Eye (tissue), 1 donor: ENCODE measurements around the gene PHKB.
"Not testable (repeated sequence)": the region's sequence is repeated elsewhere in the genome, so short reads cannot be mapped to it uniquely, and the experiment has no call there.

Experiments
- DNase-seq: peaks from one replicate; pipeline ENCODE4 v3.0.0-alpha.2; 2015

PHKB gene

GRCh38 chr16:47460711-47461597, at the start of gene PHKB, which contains the start of gene ITFG1:
Gene PHKB, plus strand, starts transcription at chr16:47461331. Its CDS starts 20 bp downstream, at chr16:47461351.
Gene ITFG1, minus strand, starts transcription at chr16:47461063. Its CDS starts 18 bp downstream, at chr16:47461045.
- DNase-seq, result peak; percentile 96

DNA sequence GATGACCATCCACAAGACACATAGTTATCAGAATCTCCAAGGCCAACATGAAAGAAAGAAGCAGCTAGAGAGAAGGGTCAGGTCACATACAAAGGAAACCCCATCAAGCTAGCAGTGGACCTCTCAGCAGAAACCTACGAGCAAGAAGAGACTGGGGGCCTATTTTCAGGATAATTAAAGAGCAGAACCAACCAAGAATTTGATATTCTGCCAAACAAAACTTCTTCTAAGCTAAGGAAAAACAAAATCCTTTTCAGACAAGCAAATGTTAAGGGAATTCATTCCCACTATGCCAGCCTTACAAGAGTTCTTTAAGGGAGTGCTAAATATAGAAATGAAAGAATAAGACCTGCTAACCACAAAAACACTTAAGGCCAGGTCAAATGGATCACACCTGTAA, 48.1 kb upstream of the PHKB start:
- DNase-seq, result no peak

- DNase-seq, result no peak
Observed at GRCh38 chr16:47416869-47417268, 44.3 kb upstream of the PHKB start.

GRCh38 chr16:47424846-47425245, 36.3 kb upstream of the PHKB start:
- no peak for DNase-seq

- DNase-seq, result no peak
Observed at GRCh38 chr16:47426806-47427205, 34.3 kb upstream of the PHKB start.

GRCh38 chr16:47431960-47432359, 29.2 kb upstream of the PHKB start:
- no peak for DNase-seq

DNA sequence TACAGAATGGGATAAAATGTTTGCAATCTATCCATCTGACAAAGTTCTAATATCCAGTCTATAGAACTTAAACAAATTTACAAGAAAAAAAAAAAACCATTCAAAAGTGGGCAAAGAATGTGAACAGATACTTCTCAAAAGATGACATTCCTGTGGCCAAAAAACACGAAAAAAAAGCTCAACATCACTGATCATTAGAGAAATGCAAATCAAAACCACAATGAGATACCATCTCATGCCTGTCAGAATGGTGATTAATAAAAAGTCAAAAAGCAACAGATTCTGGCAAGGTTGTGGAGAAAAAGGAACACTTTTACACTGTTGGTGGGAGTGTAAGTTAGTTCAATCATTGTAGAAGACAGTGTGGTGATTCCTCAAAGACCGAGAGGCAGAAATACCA, 26.9 kb upstream of the PHKB start:
- not testable (repeated sequence) for DNase-seq

DNA sequence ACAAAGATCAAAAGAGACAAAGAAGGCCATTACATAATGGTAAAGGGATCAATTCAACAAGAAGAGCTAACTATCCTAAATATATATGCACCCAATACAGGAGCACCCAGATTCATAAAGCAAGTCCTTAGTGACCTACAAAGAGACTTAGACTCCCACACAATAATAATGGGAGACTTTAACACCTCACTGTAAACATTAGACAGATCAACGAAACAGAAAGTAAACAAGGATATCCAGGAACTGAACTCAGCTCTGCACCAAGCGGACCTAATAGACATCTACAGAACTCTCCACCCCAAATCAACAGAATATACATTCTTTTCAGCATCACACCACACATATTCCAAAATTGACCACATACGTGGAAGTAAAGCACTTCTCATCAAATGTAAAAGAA, 21.1 kb upstream of the PHKB start:
- not testable (repeated sequence) for DNase-seq

- not testable (repeated sequence) for DNase-seq
Observed at GRCh38 chr16:47442884-47443283, 18.2 kb upstream of the PHKB start.

GRCh38 chr16:47446431-47446830, 14.7 kb upstream of the PHKB start:
- DNase-seq, result no peak

DNA sequence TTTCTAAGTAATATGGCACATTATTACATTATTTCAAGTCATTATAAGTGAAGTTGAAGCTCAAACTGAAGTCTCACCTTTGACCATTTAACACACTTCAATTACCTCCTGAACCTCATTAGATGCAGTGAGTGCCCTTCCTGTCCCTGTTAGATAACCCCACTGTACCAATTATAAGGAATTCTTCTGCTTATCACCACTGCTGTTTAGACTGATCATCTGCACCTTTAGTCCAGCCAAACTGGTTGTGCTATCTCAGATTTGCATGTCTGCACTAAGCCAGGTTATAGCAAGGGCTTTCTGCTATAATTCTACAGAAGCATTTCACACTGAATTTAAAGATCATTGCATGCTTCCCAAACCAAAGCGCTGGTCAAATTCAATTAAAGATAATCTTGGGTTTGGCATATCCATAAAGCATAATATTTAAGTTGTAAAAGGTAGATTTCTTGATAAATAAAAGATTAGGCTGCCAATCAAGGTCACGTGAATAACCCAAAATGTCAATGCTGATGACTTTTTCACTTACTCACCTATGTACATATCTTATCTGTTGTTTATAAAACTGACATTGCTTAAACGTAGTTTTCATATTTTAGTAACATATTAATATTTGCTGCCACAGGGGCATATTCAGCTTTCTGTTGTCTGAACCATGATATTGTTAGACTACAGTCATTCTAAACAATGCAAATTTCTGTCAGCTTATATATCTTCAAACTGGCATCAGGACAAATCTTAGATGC, 12.1 kb upstream of the PHKB start:
- no peak for DNase-seq

- no peak for DNase-seq
Observed at GRCh38 chr16:47449788-47450187, 11.3 kb upstream of the PHKB start.

GRCh38 chr16:47458331-47458730, 2.8 kb upstream of the PHKB start:
- DNase-seq, result no peak

DNA sequence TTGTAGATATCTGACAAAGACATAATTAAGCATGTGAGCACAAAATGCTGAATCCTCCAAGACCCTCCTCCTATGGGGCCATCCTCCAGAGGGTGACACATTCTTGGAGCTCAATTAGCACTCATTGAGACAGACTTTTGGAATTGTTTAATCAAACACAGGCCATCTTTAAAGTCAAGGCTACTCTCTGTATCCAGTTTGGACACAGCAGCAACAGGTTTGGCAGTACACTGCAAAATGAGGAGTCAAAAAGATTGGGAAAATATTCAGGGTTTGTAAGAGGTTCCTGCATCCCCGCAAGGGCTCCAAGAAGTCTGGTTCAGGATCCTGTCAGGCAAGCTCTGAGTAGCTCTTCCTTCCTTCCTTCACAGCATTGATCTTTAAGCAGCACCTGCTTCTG, 1.5 kb upstream of the PHKB start:
- DNase-seq, result no peak

DNA sequence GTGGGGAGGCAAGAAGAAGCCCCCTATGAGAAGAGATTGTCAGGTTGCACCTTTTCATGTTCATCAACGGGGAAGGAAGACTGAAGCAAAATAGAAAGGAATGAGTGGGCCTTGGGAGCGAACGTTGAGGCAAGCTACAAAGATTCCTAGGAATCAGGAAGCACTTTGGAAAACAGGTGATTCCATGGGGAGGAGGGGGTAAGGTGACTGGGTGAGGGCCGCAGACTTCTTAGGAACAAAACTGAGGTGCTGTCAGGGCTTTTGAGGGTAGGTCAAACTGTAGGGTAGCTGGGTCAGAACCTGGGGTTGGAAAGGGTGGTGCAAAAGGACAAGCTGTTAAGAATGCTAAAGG, 796 bp upstream of the PHKB start:
- DNase-seq, result no peak

DNA sequence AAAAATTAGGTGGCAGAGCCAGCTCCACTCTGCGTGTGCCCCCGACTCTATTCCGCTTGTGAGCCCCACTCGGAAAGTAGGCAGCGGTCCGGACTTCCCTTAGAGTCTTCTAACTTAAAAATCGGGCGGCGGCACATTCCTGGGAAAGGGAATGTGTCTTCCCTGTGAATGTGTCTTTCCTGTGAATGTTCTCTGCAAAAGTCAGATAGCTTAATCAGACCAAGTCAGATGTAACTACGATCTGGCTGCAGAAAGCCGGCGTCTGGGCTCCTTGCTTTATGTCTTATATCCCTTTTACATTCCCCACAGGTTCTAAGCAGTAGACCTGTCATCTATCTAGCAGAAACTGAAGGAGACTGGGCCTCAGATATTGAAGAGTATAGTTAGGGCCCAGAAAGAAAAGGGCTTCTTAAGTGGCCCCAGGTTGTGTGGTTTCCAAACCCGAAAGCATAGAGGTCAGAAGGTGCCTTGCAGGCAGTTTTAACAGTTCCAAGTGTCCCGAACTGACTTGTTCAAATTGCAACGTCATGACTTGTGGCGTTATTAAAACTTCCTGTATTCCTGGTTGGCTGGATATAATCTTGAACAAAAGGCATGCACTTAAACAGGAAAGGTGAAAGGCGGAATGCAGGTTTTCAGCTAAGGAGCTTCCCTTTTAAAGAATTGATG, 601 bp downstream of the PHKB start:
- peak; percentile 68 for DNase-seq

DNA sequence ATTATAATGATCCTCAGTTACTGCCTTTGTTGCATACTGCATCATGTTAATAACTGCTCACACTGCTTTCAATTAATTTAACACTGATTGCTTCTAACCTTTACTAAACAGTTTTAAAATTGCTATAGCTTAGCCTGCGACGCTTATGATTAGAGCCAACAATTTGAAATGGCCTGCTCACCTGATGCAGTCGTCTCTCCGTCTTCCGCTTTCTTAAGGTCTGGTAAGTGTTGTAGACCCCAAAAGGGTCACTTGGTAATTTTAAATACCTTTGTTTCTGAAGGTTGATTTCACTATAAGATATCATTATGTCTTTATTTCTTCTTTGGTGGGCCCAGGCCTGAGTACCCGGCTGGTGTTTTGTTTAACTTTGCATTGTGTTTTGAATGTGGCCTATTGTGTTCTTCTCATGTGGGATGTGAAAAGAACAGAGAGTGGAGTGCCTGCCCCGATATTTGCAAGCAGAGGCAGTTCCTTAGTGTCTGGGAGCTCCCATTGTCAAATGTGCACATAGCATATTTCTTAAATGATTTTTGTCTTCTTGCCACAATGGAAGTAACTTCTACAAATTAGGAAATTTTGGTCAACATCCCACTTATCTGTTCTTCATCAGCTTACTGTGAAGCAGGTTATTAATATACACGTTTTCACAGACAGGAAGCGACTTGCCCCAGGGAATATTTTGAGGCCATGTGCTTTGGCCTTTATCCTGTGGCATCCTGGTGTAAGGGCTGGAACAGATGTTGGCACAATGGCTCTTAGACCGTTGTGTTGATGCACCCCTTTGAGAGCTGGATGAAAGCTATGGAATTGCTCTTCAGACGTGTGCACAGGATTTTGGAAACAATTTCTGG, 2.9 kb downstream of the PHKB start:
- no peak for DNase-seq

DNA sequence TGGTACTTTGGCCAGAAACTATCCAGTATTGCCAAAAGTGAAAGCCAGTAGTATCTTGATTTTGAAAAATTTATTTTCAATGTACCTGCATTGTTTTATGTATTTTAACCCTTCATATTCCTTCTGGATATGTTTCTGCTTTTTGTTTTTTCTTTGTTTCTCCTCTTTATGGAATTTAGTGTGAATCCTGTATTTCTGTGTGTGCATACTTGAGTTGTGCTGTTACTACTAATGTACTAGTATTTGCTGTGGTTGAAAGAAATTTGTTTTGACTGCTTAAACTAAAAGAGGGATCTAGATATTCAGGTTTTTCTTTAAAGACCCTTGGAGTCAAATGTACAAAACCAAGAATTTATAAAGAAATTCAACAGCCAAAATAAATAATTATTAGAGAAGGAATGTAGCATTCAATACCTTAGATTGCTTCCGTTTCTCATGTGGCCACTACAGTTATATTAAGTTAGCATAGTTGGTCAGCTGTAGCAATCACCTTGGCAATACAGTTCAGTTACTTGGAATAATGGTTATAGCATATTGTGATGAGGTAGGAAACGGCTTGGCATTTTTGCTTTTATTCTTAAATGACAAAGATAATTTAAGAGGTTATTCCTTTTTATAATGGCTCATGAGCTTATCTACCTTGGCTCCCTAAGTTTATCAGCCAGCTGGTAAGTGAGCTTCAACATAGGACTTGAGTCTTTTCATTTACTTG, 4.9 kb downstream of the PHKB start:
- no peak for DNase-seq

DNA sequence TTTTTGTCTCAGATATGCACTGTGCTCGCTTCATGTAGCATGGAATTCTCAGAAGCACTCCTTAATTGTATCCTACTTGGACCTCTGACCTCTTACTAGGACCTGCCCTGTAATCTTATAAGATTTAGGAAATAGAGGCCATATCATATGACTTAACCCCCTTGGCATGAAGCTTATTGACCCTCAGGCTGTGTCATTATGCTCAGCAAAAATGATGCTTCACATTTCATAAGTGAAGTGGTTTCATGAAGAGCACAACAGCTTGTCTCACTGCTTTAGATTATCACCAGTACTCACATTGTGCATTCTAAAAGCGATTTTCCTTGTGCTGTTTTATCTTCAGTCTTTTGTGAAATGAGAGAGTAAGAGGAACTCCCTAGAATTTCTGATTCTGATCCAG, 6.4 kb downstream of the PHKB start:
- DNase-seq, result no peak

DNA sequence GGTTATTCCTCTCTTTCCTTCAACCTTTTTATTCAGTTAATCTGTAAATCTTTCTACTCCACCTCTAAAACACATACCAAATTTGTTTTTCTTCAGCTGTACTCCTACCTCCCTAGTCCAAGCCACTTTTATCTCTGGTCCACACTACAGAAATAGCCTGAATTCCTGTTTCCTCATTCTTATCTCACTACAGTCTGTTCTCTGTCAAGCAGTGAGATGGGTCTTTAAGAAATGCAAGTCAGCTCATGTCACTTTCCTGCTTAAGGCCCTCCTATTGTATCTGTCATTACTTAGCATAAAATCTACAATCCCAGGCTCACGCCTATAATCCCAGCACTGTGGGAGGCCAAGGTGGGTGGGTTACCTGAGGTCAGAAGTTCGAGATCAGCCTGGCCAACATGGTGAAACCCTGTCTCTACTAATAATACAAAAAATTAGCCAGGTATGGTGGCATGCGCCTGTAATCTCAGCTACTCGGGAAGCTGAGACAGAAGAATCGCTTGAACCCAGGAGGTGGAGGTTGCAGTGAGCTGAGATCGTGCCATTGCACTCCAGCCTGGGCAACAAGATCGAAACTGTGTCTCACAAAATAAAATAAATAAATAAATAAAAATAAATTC, 7.0 kb downstream of the PHKB start:
- DNase-seq, result not testable (repeated sequence)

DNA sequence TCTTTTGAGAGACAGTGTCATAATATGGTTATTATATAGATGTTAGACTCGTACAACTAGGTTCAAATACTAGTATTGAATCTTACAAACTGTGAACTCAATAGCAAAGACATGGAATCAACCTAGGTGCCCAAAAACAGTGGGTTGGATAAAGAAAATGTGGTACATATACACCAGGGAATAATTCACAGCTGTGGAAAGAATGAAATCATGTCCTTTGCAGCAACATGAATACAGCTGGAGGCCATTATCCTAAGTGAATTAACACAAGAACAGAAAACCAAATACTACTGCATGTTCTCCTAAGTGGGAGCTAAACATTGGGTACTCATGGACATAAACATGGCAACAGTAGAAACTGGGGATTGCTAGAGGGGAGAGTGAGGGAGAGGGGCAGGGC, 8.1 kb downstream of the PHKB start:
- DNase-seq, result no peak
